ENCODE results near the gene GRIK1. TPM values are rescaled to one million over a fixed set of nuclear protein-coding genes. Genes with fewer than 3 reads are reported as not detected.
A peak's percentile ranks its signal among the peaks of the same experiment; 100 is the strongest.

The GRIK1 gene
- polyA plus RNA-seq, 1 donor from 2014 or later = 8.7 TPM

GRCh38 chr21:29726044-29726443 is 213.8 kb downstream of the GRIK1 start:
- peak overlapping the region; percentile 14 for H3K4me3 ChIP-seq (ENCODE audit: low read length)
- peak overlapping the region; percentile 4 for H3K4me2 ChIP-seq (ENCODE audit: low read length)
- no peak overlapping the region for H2AFZ ChIP-seq (ENCODE audit: low read depth, low read length)
- H3K36me3 ChIP-seq (ENCODE audit: insufficient read depth, low read length) = no peaks in the 10 kb centered on the region
- no peaks in the 10 kb centered on the region for H3F3A ChIP-seq (ENCODE audit: insufficient read depth, low read length, poor library complexity, severe bottlenecking)
- H3K27ac ChIP-seq (ENCODE audit: low read length) = no peak overlapping the region
- no peaks in the 10 kb centered on the region for H3K9me3 ChIP-seq (ENCODE audit: low read length)
- H3K9me2 ChIP-seq (ENCODE audit: insufficient read depth, low read length) = no peaks in the 10 kb centered on the region
- no peak overlapping the region for H3K9ac ChIP-seq (ENCODE audit: low read length)
- no peaks in the 10 kb centered on the region for H4K20me1 ChIP-seq (ENCODE audit: insufficient read depth)
- TF ChIP-seq, protein P1, sequence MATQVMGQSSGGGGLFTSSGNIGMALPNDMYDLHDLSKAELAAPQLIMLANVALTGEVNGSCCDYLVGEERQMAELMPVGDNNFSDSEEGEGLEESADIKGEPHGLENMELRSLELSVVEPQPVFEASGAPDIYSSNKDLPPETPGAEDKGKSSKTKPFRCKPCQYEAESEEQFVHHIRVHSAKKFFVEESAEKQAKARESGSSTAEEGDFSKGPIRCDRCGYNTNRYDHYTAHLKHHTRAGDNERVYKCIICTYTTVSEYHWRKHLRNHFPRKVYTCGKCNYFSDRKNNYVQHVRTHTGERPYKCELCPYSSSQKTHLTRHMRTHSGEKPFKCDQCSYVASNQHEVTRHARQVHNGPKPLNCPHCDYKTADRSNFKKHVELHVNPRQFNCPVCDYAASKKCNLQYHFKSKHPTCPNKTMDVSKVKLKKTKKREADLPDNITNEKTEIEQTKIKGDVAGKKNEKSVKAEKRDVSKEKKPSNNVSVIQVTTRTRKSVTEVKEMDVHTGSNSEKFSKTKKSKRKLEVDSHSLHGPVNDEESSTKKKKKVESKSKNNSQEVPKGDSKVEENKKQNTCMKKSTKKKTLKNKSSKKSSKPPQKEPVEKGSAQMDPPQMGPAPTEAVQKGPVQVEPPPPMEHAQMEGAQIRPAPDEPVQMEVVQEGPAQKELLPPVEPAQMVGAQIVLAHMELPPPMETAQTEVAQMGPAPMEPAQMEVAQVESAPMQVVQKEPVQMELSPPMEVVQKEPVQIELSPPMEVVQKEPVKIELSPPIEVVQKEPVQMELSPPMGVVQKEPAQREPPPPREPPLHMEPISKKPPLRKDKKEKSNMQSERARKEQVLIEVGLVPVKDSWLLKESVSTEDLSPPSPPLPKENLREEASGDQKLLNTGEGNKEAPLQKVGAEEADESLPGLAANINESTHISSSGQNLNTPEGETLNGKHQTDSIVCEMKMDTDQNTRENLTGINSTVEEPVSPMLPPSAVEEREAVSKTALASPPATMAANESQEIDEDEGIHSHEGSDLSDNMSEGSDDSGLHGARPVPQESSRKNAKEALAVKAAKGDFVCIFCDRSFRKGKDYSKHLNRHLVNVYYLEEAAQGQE (IDR thresholded peaks at IDR 0.05; ENCODE audit: borderline replicate concordance) = no peak
- TF ChIP-seq TAF1 (IDR thresholded peaks at IDR 0.05; ENCODE audit: low read depth) (no peak), POLR2AphosphoS5 (IDR thresholded peaks at IDR 0.05) (no peak)
- no peaks in the 10 kb centered on the region for H3K27me3 ChIP-seq (ENCODE audit: insufficient read depth, low read depth, low read length)
- no peaks in the 10 kb centered on the region for H3K79me2 ChIP-seq (replicated peaks; ENCODE audit: insufficient read depth, low read length)

GRCh38 chr21:29725025-29725736 is 214.6 kb downstream of the GRIK1 start:
- no peak overlapping the region for H3K9ac ChIP-seq (ENCODE audit: low read length)
- H3K4me3 ChIP-seq (ENCODE audit: low read length) = peak overlapping the region; percentile 14
- H2AFZ ChIP-seq (ENCODE audit: low read depth, low read length) = no peak overlapping the region
- no peak overlapping the region for H3K27ac ChIP-seq (ENCODE audit: low read length)
- no peaks in the 10 kb centered on the region for H4K20me1 ChIP-seq (ENCODE audit: insufficient read depth)
- H3K36me3 ChIP-seq (ENCODE audit: insufficient read depth, low read length) = no peaks in the 10 kb centered on the region
- TF ChIP-seq POLR2AphosphoS5 (IDR thresholded peaks at IDR 0.05) = no peak
- TF ChIP-seq EZH2 (IDR thresholded peaks at IDR 0.05; ENCODE audit: borderline replicate concordance, insufficient read depth, low read length, poor library complexity, severe bottlenecking) = no peak
- no peak for TF ChIP-seq RAD21 (conservative IDR thresholded peaks at IDR 0.05)
- TF ChIP-seq MXI1 (conservative IDR thresholded peaks at IDR 0.05; ENCODE audit: poor library complexity, severe bottlenecking) = no peak
- no peak for TF ChIP-seq TAF1 (IDR thresholded peaks at IDR 0.05; ENCODE audit: low read depth)
- TF ChIP-seq EP300 (conservative IDR thresholded peaks at IDR 0.05; ENCODE audit: poor library complexity, severe bottlenecking) = no peak
- TF ChIP-seq SMC3 (conservative IDR thresholded peaks at IDR 0.05; ENCODE audit: poor library complexity) = no peak
- TF ChIP-seq, protein P1 (IDR thresholded peaks at IDR 0.05; ENCODE audit: borderline replicate concordance) = no peak
- TF ChIP-seq CTCF (IDR thresholded peaks at IDR 0.05; ENCODE audit: poor library complexity, severe bottlenecking) = no peak
- H3K9me3 ChIP-seq (ENCODE audit: low read length) = no peaks in the 10 kb centered on the region
- H3K27me3 ChIP-seq (ENCODE audit: insufficient read depth, low read depth, low read length) = no peaks in the 10 kb centered on the region
- no peaks in the 10 kb centered on the region for H3K79me2 ChIP-seq (replicated peaks; ENCODE audit: insufficient read depth, low read length)
- peak overlapping the region; percentile 4 for H3K4me2 ChIP-seq (ENCODE audit: low read length)
- H3F3A ChIP-seq (ENCODE audit: insufficient read depth, low read length, poor library complexity, severe bottlenecking) = no peaks in the 10 kb centered on the region
- no peaks in the 10 kb centered on the region for H3K9me2 ChIP-seq (ENCODE audit: insufficient read depth, low read length)
